HG02885 (cell line): ENCODE results near the gene TSPEAR.

ENCODE experiments used
- ATAC-seq: cut with Tn5 transposase; IDR thresholded peaks from one replicate; pipeline ENCODE4 v1.9.1; 2021; ENCODE audit warnings: mild to moderate bottlenecking; ENCODE audit not compliant: unreplicated experiment, poor library complexity

The TSPEAR gene

GRCh38 chr21:44724196-44724595 lies 12.8 kb upstream of the TSPEAR start:
- ATAC-seq = no peak

- no peak for ATAC-seq
Observed at GRCh38 chr21:44723177-44724131, 12.1 kb upstream of the TSPEAR start.

- no peak for ATAC-seq
Observed at GRCh38 chr21:44722731-44723130, 11.4 kb upstream of the TSPEAR start.

- no peak for ATAC-seq
Observed at GRCh38 chr21:44720170-44720569, 8.8 kb upstream of the TSPEAR start.

GRCh38 chr21:44718571-44718970 lies 7.2 kb upstream of the TSPEAR start:
- ATAC-seq = no peak

- ATAC-seq = no peak
Observed at GRCh38 chr21:44718093-44718492, 6.7 kb upstream of the TSPEAR start.

GRCh38 chr21:44716984-44717383 lies 5.6 kb upstream of the TSPEAR start:
- no peak for ATAC-seq

- ATAC-seq = no peak
Observed at GRCh38 chr21:44714905-44715304, 3.5 kb upstream of the TSPEAR start.

- no peak for ATAC-seq
Observed at GRCh38 chr21:44713846-44714245, 2.5 kb upstream of the TSPEAR start.

- no peak for ATAC-seq
Observed at GRCh38 chr21:44713130-44713529, 1.8 kb upstream of the TSPEAR start.

- ATAC-seq = no peak
Observed at GRCh38 chr21:44712203-44713028, 1.0 kb upstream of the TSPEAR start.

- no peak for ATAC-seq
Observed at GRCh38 chr21:44710756-44711326, 531 bp downstream of the TSPEAR start.

- ATAC-seq = no peak
Observed at GRCh38 chr21:44710294-44710665, 1.1 kb downstream of the TSPEAR start.

GRCh38 chr21:44709426-44710293 lies 1.7 kb downstream of the TSPEAR start:
- no peak for ATAC-seq

GRCh38 chr21:44708866-44709425 lies 2.4 kb downstream of the TSPEAR start:
- ATAC-seq = no peak

GRCh38 chr21:44708213-44708865 lies 3.0 kb downstream of the TSPEAR start:
- ATAC-seq = no peak

GRCh38 chr21:44706706-44707581 lies 4.4 kb downstream of the TSPEAR start:
- no peak for ATAC-seq

- no peak for ATAC-seq
Observed at GRCh38 chr21:44706026-44706705, 5.2 kb downstream of the TSPEAR start.
